Tibial nerve (tissue), 4 donors: ENCODE data around the gene TNNI3K. TPM values are rescaled to one million over a fixed set of nuclear protein-coding genes. Genes with fewer than 3 reads are reported as not detected.

ENCODE experiments used
- DNase-seq, 2 donors: peaks; one replicate each; pipeline ENCODE4 v3.0.0-alpha.2; 2019; ENCODE audit warnings: low spot score in 2 of 2
- H3K27ac ChIP-seq, 4 donors: fragments of 200-600 bp; sonication (generic) in 3 of 4; one replicate each; pipeline ENCODE4 v1.5.1; 2017 to 2019; ENCODE audit warnings: mild to moderate bottlenecking in 1 of 4
- H3K27me3 ChIP-seq, 2 donors: fragments of 200-600 bp; sonication (generic) in 1 of 2; one replicate each; pipeline versions ENCODE4 v1.5.1 to v1.6.0; 2017 to 2019
- H3K36me3 ChIP-seq, 3 donors: fragments of 200-600 bp; sonication (generic); one replicate each; pipeline ENCODE4 v1.5.1; 2018 to 2019
- H3K4me1 ChIP-seq, 4 donors: fragments of 200-600 bp; sonication (generic) in 3 of 4; one replicate each; pipeline ENCODE4 v1.5.1; 2017 to 2019
- H3K4me3 ChIP-seq, 4 donors: fragments of 200-600 bp; sonication (generic) in 3 of 4; one replicate each; pipeline ENCODE4 v1.5.1; 2017 to 2019; ENCODE audit warnings: mild to moderate bottlenecking in 1 of 4, moderate library complexity in 1 of 4
- H3K9me3 ChIP-seq, 4 donors: fragments of 200-600 bp; sonication (generic) in 3 of 4; one replicate each; pipeline ENCODE4 v1.5.1; 2017 to 2019
- CTCF ChIP-seq, 5 experiments: fragments of 200-600 bp in 3 of 5; fragments of 450-650 bp in 2 of 5; sonication (generic) in 3 of 5; IDR thresholded peaks; one replicate each; pipeline ENCODE4 v1.5.1; 2016 to 2019; ENCODE audit warnings: antibody characterized with exemption in 5 of 5, mild to moderate bottlenecking in 3 of 5, moderate library complexity in 2 of 5
- EP300 ChIP-seq, 2 donors: sonication (generic); formaldehyde crosslinking; IDR thresholded peaks; one replicate each; pipeline ENCODE4 v1.6.1; 2017; ENCODE audit warnings: antibody characterized with exemption in 2 of 2, mild to moderate bottlenecking in 1 of 2
- POLR2A ChIP-seq, 2 donors: fragments of 450-650 bp; IDR thresholded peaks; one replicate each; pipeline ENCODE4 v1.6.1; 2017; ENCODE audit warnings: antibody characterized with exemption in 2 of 2, mild to moderate bottlenecking in 2 of 2, moderate library complexity in 2 of 2
- WGBS, 2 donors: methylation state at CpG; one replicate each; pipeline ENCODE4 v1.1.5; 2018; 5-methylcytosine and 5-hydroxymethylcytosine counted together
- total RNA-seq, 4 donors: library from RNA; depleted of rRNA; stranded (reverse); fragments of >200 nt; gene quantifications; one replicate each; pipeline ENCODE4 v1.1.0, GENCODE V29; 2016

Gene TNNI3K
- total RNA-seq, 4 donors from 2014 or later, result 2.2 to 4.6 (median 4.0) TPM

- Histone ChIP-seq H3K36me3 (no peaks in the 10 kb centered on the region), H3K27ac (peak overlapping the region in 2 of 4 donors; percentile 20 to 54), H3K4me3 (no peak overlapping the region), H3K27me3 (no peaks in the 10 kb centered on the region), H3K4me1 (peaks cover 0 to 36% (median 7%) of the 10 kb centered on the region in 4 donors), H3K9me3 (no peaks in the 10 kb centered on the region)
- 3 to 4% methylated on average over 4 of the region's 4 CpGs for WGBS, 2 donors
- no peak for DNase-seq
- TF ChIP-seq EP300 (IDR thresholded peaks at IDR 0.05) (no peak), POLR2A (IDR thresholded peaks at IDR 0.05) (no peak), CTCF (IDR thresholded peaks at IDR 0.05) (no peak)
Observed at GRCh38 chr1:74396933-74397332, 161.7 kb downstream of the TNNI3K start.

- Histone ChIP-seq H3K36me3 (no peaks in the 10 kb centered on the region), H3K9me3 (no peaks in the 10 kb centered on the region), H3K4me1 (peaks cover 0 to 34% (median 7%) of the 10 kb centered on the region in 4 donors), H3K4me3 (no peak overlapping the region), H3K27ac (no peak overlapping the region), H3K27me3 (no peaks in the 10 kb centered on the region)
- 94 to 96% methylated on average over 5 of the region's 5 CpGs for WGBS, 2 donors
- TF ChIP-seq CTCF (IDR thresholded peaks at IDR 0.05) (no peak), EP300 (IDR thresholded peaks at IDR 0.05) (no peak), POLR2A (IDR thresholded peaks at IDR 0.05) (no peak)
- DNase-seq, result no peak
Observed at GRCh38 chr1:74399249-74399648, 164.1 kb downstream of the TNNI3K start.

- TF ChIP-seq POLR2A (IDR thresholded peaks at IDR 0.05) (no peak), CTCF (IDR thresholded peaks at IDR 0.05) (no peak), EP300 (IDR thresholded peaks at IDR 0.05) (no peak)
- DNase-seq, result no peak
- H3K4me1 ChIP-seq, result no peaks in the 10 kb centered on the region
- H3K27me3 ChIP-seq, result no peaks in the 10 kb centered on the region
- H3K36me3 ChIP-seq, result no peaks in the 10 kb centered on the region
- no peak overlapping the region for H3K27ac ChIP-seq
- H3K4me3 ChIP-seq, result no peak overlapping the region
- 92 to 95% methylated on average over 1 of the region's 1 CpG for WGBS, 2 donors
- H3K9me3 ChIP-seq, result no peaks in the 10 kb centered on the region
Observed at GRCh38 chr1:74402873-74403272, 167.7 kb downstream of the TNNI3K start.

GRCh38 chr1:74403606-74404005 is 168.4 kb downstream of the TNNI3K start:
- no peaks in the 10 kb centered on the region for H3K9me3 ChIP-seq
- no peaks in the 10 kb centered on the region for H3K36me3 ChIP-seq
- TF ChIP-seq EP300 (IDR thresholded peaks at IDR 0.05) (no peak), POLR2A (IDR thresholded peaks at IDR 0.05) (no peak), CTCF (IDR thresholded peaks at IDR 0.05) (no peak)
- no peak for DNase-seq
- WGBS, 2 donors, result 91 to 96% methylated on average over 1 of the region's 1 CpG
- no peak overlapping the region for H3K27ac ChIP-seq
- no peaks in the 10 kb centered on the region for H3K27me3 ChIP-seq
- H3K4me1 ChIP-seq, result no peaks in the 10 kb centered on the region
- no peak overlapping the region for H3K4me3 ChIP-seq

- DNase-seq, result no peak
- no peaks in the 10 kb centered on the region for H3K9me3 ChIP-seq
Observed at GRCh38 chr1:74406759-74407158, 171.6 kb downstream of the TNNI3K start.

More at GRCh38 chr1:74406759-74407158, 171.6 kb downstream of the TNNI3K start:
- Histone ChIP-seq H3K4me1 (no peaks in the 10 kb centered on the region), H3K4me3 (no peak overlapping the region), H3K27me3 (no peaks in the 10 kb centered on the region), H3K27ac (no peak overlapping the region), H3K36me3 (no peaks in the 10 kb centered on the region)
- 53 to 57% methylated on average over 2 of the region's 2 CpGs for WGBS, 2 donors
- TF ChIP-seq CTCF (IDR thresholded peaks at IDR 0.05), result no peak
- TF ChIP-seq EP300 (IDR thresholded peaks at IDR 0.05), result no peak
